IMR-90 (cell line): ENCODE results near the gene LRRC26. TPM values are rescaled to one million over a fixed set of nuclear protein-coding genes. Genes with fewer than 3 reads are reported as not detected.

ENCODE experiments used
- ATAC-seq: fragments of 200-7000 bp; cut with Tn5 transposase; 2 replicates; pipeline ENCODE4 v1.9.1; 2020; ENCODE audit warnings: low read depth, mild to moderate bottlenecking, moderate library complexity
- BruUV-seq: library from RNA; stranded (reverse); fragments of 400-500 nt; replicated peaks from 2 replicates; lab custom pipeline; 2021; lab: Mats Ljungman, UMichigan
- CTCF ChIA-PET: fragments of 300-600 bp; formaldehyde crosslinking; extraction: SDS; loops from one replicate; lab custom pipeline; 2021; ENCODE audit warnings: antibody characterized with exemption; lab: Yijun Ruan, JAX
- POLR2A ChIA-PET: fragments of 300-600 bp; sonication (Branson Sonifier 250); formaldehyde crosslinking; loops from one replicate; lab custom pipeline; 2022; ENCODE audit warnings: antibody characterized with exemption; ENCODE audit not compliant: unreplicated experiment; lab: Charles Lee
- DNase-seq: peaks from one replicate; pipeline ENCODE4 v3.0.0; 2013
- H2AFZ ChIP-seq: replicated peaks from 2 replicates; pipeline ENCODE3; 2013; ENCODE audit warnings: low read length, mild to moderate bottlenecking; ENCODE audit not compliant: poor library complexity
- H2AK5ac ChIP-seq: 2 replicates; pipeline ENCODE4 v1.6.1; 2013; ENCODE audit warnings: low read depth, low read length, inconsistent platforms
- H2AK9ac ChIP-seq: replicated peaks from 2 replicates; pipeline ENCODE3; 2013; ENCODE audit warnings: mild to moderate bottlenecking, low read depth, low read length, moderate library complexity; ENCODE audit not compliant: poor library complexity
- H2BK120ac ChIP-seq: 2 replicates; pipeline ENCODE4 v1.6.1; 2013; ENCODE audit warnings: low read depth, low read length, inconsistent platforms
- H2BK15ac ChIP-seq: 3 replicates; pipeline ENCODE4 v1.6.1; 2013; ENCODE audit warnings: low read depth, low read length, inconsistent platforms
- H2BK20ac ChIP-seq: 2 replicates; pipeline ENCODE4 v1.6.1; 2013; ENCODE audit warnings: low read depth, mild to moderate bottlenecking, inconsistent platforms, low read length, moderate library complexity
- H2BK5ac ChIP-seq: 2 replicates; pipeline ENCODE4 v1.6.1; 2013; ENCODE audit warnings: mild to moderate bottlenecking, low read depth, low read length, inconsistent platforms; ENCODE audit not compliant: poor library complexity, severe bottlenecking
- H3K14ac ChIP-seq: replicated peaks from 2 replicates; pipeline ENCODE4 v1.6.1; 2013; ENCODE audit warnings: low read depth, low read length, inconsistent platforms
- H3K18ac ChIP-seq: 2 replicates; pipeline ENCODE4 v1.6.1; 2013; ENCODE audit warnings: low read depth, low read length, control low read depth
- H3K23ac ChIP-seq: 2 replicates; pipeline ENCODE4 v1.6.1; 2013; ENCODE audit warnings: low read depth, low read length, inconsistent platforms
- H3K27ac ChIP-seq: 2 replicates; pipeline ENCODE4 v1.5.1; 2013; ENCODE audit warnings: mild to moderate bottlenecking, control low read depth, low read length; ENCODE audit not compliant: insufficient read depth
- H3K27me3 ChIP-seq: 2 replicates; pipeline ENCODE4 v1.6.1; 2013; ENCODE audit warnings: low read length; ENCODE audit not compliant: control insufficient read depth, insufficient read depth
- H3K36me3 ChIP-seq: 2 replicates; pipeline ENCODE4 v1.6.1; 2013; ENCODE audit warnings: low read length, mixed read lengths; ENCODE audit not compliant: control insufficient read depth, insufficient read depth
- H3K4ac ChIP-seq: 2 replicates; pipeline ENCODE4 v1.6.1; 2013; ENCODE audit warnings: low read depth, low read length, inconsistent platforms
- H3K4me1 ChIP-seq: 2 replicates; pipeline ENCODE4 v1.6.1; 2013; ENCODE audit warnings: low read length, mixed read lengths; ENCODE audit not compliant: control insufficient read depth, insufficient read depth
- H3K4me2 ChIP-seq: 2 replicates; pipeline ENCODE4 v1.6.1; 2013; ENCODE audit warnings: low read depth, mild to moderate bottlenecking, control low read depth, low read length, moderate library complexity
- H3K4me3 ChIP-seq: 2 replicates; pipeline ENCODE4 v1.5.1; 2013; ENCODE audit warnings: low read depth, mild to moderate bottlenecking, control low read depth, low read length, moderate library complexity; ENCODE audit not compliant: insufficient read depth
- H3K56ac ChIP-seq: 2 replicates; pipeline ENCODE4 v1.6.1; 2013; ENCODE audit warnings: low read length, inconsistent platforms; ENCODE audit not compliant: insufficient read depth; ENCODE audit errors: extremely low read depth
- H3K79me1 ChIP-seq, 2 experiments: 2 replicates each; pipeline ENCODE4 v1.6.1; 2013; ENCODE audit warnings: low read length in 2 of 2, inconsistent platforms in 1 of 2, low read depth in 1 of 2
- H3K9ac ChIP-seq: 2 replicates; pipeline ENCODE4 v1.6.1; 2013; ENCODE audit warnings: low read depth, low read length, control low read depth
- H3K9me1 ChIP-seq: 2 replicates; pipeline ENCODE4 v1.6.1; 2013; ENCODE audit warnings: low read length, inconsistent platforms; ENCODE audit not compliant: insufficient read depth
- H3K9me3 ChIP-seq: 2 replicates; pipeline ENCODE4 v1.6.1; 2013; ENCODE audit warnings: low read length; ENCODE audit not compliant: control insufficient read depth, insufficient read depth
- H4K20me1 ChIP-seq: 2 replicates; pipeline ENCODE4 v1.6.1; 2013; ENCODE audit warnings: low read length, inconsistent platforms; ENCODE audit not compliant: insufficient read depth
- H4K5ac ChIP-seq: 2 replicates; pipeline ENCODE4 v1.6.1; 2013; ENCODE audit warnings: mild to moderate bottlenecking, low read depth, low read length, control low read depth
- H4K8ac ChIP-seq, 2 experiments: 2 replicates each; pipeline ENCODE4 v1.6.1; 2013; ENCODE audit warnings: low read depth in 2 of 2, low read length in 2 of 2, control low read depth in 1 of 2, inconsistent platforms in 1 of 2
- H4K91ac ChIP-seq: 2 replicates; pipeline ENCODE4 v1.6.1; 2013; ENCODE audit warnings: low read depth, low read length, inconsistent platforms; ENCODE audit not compliant: insufficient read depth
- CEBPB ChIP-seq: IDR thresholded peaks from 2 replicates; pipeline ENCODE4 v1.6.1; 2012; ENCODE audit warnings: low read depth, low read length, improper control_type of control experiment
- CHD1 ChIP-seq: IDR thresholded peaks from 2 replicates; pipeline ENCODE4 v1.6.1; 2012; ENCODE audit warnings: low read depth, low read length, improper control_type of control experiment
- FOS ChIP-seq: fragments of 150-350 bp; IDR thresholded peaks from 2 replicates; pipeline ENCODE4 v1.6.1; 2016; ENCODE audit warnings: low read depth, low read length
- MAFK ChIP-seq: IDR thresholded peaks from 2 replicates; pipeline ENCODE4 v1.6.1; 2012; ENCODE audit warnings: low read depth, low read length, improper control_type of control experiment
- MXI1 ChIP-seq: IDR thresholded peaks from 2 replicates; pipeline ENCODE4 v1.6.1; 2012; ENCODE audit warnings: low read depth, mild to moderate bottlenecking, low read length, moderate library complexity, borderline replicate concordance
- NFE2L2 ChIP-seq: fragments of 150-350 bp; IDR thresholded peaks from 2 replicates; pipeline ENCODE4 v1.6.1; 2016; ENCODE audit warnings: low read depth, mild to moderate bottlenecking, low read length
- RAD21 ChIP-seq: IDR thresholded peaks from 2 replicates; pipeline ENCODE4 v1.6.1; 2012; ENCODE audit warnings: low read length, improper control_type of control experiment
- RCOR1 ChIP-seq: IDR thresholded peaks from 2 replicates; pipeline ENCODE4 v1.6.1; 2012; ENCODE audit warnings: mild to moderate bottlenecking, low read length, improper control_type of control experiment; ENCODE audit not compliant: insufficient replicate concordance
- SMC3 ChIP-seq: fragments of 150-350 bp; IDR thresholded peaks from 2 replicates; pipeline ENCODE4 v1.6.1; 2016; ENCODE audit warnings: low read depth, mild to moderate bottlenecking, antibody characterized with exemption, low read length, moderate library complexity
- WGBS, 2 experiments: methylation state at CpG; one replicate each; pipeline versions ENCODE4 v1.1.5 to v1.1.7; 2013; ENCODE audit warnings: missing lambda C conversion rate in 2 of 2; ENCODE audit not compliant: insufficient read length in 1 of 2; ENCODE audit errors: extremely low coverage in 2 of 2; 5-methylcytosine and 5-hydroxymethylcytosine counted together
- dilution Hi-C: fragments of 300-500 bp; cut with HindIII; formaldehyde crosslinking; loops from one replicate; pipeline ENCODE4 v1.14.3; 2018; ENCODE audit warnings: low sequenced_read_pairs; ENCODE audit not compliant: unreplicated experiment
- in situ Hi-C: fragments of 300-500 bp; cut with MboI; formaldehyde crosslinking; loops from 3 replicates; pipeline ENCODE4 v1.14.3; 2019; ENCODE audit warnings: low sequenced_read_pairs, inconsistent platforms, mixed read lengths
- intact Hi-C: fragments of 100-400 bp; cut with micrococcal nuclease; formaldehyde crosslinking; loops from 2 replicates; pipeline ENCODE4 v1.10.0; 2022
- polyA plus RNA-seq, 3 experiments: library from polyadenylated mRNA; depleted of rRNA; stranded (reverse); fragments of >200 nt; gene quantifications; 2 replicates each; pipeline ENCODE4 v1.2.3, GENCODE V29; 2012; ENCODE audit warnings: low replicate concordance in 1 of 3
- total RNA-seq: library from RNA; depleted of rRNA; stranded (reverse); fragments of >200 nt; gene quantifications from 2 replicates; pipeline ENCODE4 v1.2.3, GENCODE V29; 2012
- TF ChIP-seq, protein P1 (sequence below): fragments of 150-350 bp; IDR thresholded peaks from 2 replicates; pipeline ENCODE4 v1.6.1; 2017; ENCODE audit warnings: mild to moderate bottlenecking, antibody characterized with exemption, low read length, low read depth
- TF ChIP-seq, protein P2 (sequence below): fragments of 150-350 bp; IDR thresholded peaks from 2 replicates; pipeline ENCODE4 v1.6.1; 2016; ENCODE audit warnings: low read depth, mild to moderate bottlenecking, low read length, moderate library complexity, borderline replicate concordance

LRRC26 gene
- total and polyA plus RNA-seq, 2 of the 4 experiments (the other 2 are of a cell fraction), result not detected

DNA sequence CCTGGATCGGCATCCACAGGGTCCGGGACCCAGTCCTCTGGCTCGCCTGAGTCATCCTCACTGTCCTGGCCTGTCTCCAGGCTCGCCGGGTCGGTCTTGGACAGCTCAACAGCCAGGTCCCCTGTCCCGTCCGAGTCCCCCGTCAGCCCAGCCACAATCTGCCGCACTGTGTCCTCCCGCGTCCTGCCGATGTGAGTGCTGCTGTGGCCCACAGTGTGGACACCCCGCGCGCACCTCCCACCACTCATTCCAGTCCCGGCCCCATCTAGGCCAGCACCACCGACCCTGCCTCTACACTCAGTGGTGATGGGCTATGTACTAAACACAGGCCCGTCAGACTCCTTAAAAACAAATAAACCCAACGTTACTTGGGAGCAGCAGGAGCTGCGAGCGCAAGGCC, 11.8 kb upstream of the LRRC26 start:
- Histone ChIP-seq H3K36me3 (peaks cover 76% of the 10 kb centered on the region), H2AFZ (no peak overlapping the region), H3K27me3 (no peaks in the 10 kb centered on the region), H2BK15ac (no peak overlapping the region), H3K14ac (no peak overlapping the region), H4K5ac (no peak overlapping the region), H3K4me3 (no peak overlapping the region), H3K27ac (no peak overlapping the region), H2BK5ac (no peak overlapping the region), H4K20me1 (peaks cover under 1% of the 10 kb centered on the region; the same call in 1 of the 2 replicates), H3K4me2 (no peak overlapping the region), H2AK5ac (no peak overlapping the region), H2BK20ac (no peak overlapping the region), H3K4me1 (no peaks in the 10 kb centered on the region; the same call in none of the 2 replicates), H2BK120ac (no peak overlapping the region), H3K56ac (no peak overlapping the region), H3K4ac (no peak overlapping the region), H3K9me1 (0 out of 2 replicates have a peak, but pooled peaks cover 2% of the 10 kb centered on the region), H2AK9ac (no peak overlapping the region), H4K8ac (no peak overlapping the region), H3K23ac (no peak overlapping the region), H3K9ac (no peak overlapping the region), H4K91ac (no peak overlapping the region), H3K18ac (no peak overlapping the region), H3K9me3 (no peaks in the 10 kb centered on the region), H3K79me1 (peaks cover 0 to 12% of the 10 kb centered on the region in 2 experiments; a peak in 3 of 4 replicates)
- ATAC-seq (no peak), DNase-seq (no peak)
- dilution Hi-C loops (no loop called here), in situ Hi-C loops (no loop called here), intact Hi-C loops (no loop called here)
- POLR2A ChIA-PET, result no interaction called here
- WGBS, 2 experiments, result 85% methylated on average over 12 of the region's 22 CpGs; no CpG with 5 or more reads in 1 of the 2 experiments
- BruUV-seq, result no TSS peak
- TF ChIP-seq, protein P1, sequence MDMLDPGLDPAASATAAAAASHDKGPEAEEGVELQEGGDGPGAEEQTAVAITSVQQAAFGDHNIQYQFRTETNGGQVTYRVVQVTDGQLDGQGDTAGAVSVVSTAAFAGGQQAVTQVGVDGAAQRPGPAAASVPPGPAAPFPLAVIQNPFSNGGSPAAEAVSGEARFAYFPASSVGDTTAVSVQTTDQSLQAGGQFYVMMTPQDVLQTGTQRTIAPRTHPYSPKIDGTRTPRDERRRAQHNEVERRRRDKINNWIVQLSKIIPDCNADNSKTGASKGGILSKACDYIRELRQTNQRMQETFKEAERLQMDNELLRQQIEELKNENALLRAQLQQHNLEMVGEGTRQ, result no peak
- no peak for TF ChIP-seq CEBPB
- TF ChIP-seq FOS, result no peak
- TF ChIP-seq, protein P2, sequence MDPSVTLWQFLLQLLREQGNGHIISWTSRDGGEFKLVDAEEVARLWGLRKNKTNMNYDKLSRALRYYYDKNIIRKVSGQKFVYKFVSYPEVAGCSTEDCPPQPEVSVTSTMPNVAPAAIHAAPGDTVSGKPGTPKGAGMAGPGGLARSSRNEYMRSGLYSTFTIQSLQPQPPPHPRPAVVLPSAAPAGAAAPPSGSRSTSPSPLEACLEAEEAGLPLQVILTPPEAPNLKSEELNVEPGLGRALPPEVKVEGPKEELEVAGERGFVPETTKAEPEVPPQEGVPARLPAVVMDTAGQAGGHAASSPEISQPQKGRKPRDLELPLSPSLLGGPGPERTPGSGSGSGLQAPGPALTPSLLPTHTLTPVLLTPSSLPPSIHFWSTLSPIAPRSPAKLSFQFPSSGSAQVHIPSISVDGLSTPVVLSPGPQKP, result no peak
- TF ChIP-seq CHD1, result no peak
- TF ChIP-seq NFE2L2, result no peak
- no peak for TF ChIP-seq RAD21
- no peak for TF ChIP-seq SMC3
- TF ChIP-seq MXI1, result no peak
- TF ChIP-seq MAFK, result no peak
- no peak for TF ChIP-seq RCOR1
- CTCF ChIA-PET, result no interaction called here
